Kidney capillary endothelial cell (primary cell): ENCODE results near the gene SNX19.
A peak's percentile ranks its signal among the peaks of the same experiment; 100 is the strongest.

Experiments used
- DNase-seq: peaks from one replicate; pipeline ENCODE4 v3.0.0-alpha.2; 2018; ENCODE audit warnings: low spot score

SNX19 gene

DNA sequence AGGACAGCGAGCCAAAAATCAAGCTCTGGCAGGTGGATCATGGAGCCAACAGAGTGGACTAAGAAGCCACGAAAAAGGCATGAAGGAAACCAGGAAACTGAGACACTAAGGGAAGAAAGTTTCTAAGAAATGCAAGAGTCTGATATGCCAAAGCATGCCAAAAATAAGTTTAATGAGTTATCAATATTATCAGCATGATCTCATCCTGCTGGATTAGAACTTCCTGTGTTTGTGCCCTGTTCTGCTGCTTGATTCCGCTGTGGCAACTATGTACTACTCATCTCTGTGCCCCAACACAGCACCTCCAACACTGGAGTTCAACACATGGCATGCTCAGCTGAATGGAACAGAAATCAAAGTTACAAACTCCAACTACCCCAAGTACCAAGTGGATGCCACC is 10.8 kb downstream of the SNX19 start:
- DNase-seq, result no peak

DNA sequence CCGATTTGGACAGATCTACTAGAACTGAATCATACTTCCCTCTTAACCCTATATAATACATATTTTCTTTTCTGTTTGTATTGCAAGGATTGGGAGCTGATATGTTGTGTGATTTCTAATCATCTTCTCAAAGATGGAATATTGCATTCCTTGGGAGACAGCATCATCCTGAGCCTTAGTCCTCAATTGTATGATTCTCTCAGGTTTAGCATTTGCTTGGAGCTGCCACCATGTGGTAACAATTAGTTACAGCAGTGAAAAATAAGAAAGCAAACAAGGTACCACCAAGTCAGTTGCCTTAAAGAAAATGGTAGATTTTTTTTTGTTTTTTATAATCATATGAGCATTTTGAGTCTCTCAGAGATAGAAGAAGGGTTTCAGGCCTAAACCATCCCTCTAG is 11.9 kb downstream of the SNX19 start:
- no peak for DNase-seq

DNA sequence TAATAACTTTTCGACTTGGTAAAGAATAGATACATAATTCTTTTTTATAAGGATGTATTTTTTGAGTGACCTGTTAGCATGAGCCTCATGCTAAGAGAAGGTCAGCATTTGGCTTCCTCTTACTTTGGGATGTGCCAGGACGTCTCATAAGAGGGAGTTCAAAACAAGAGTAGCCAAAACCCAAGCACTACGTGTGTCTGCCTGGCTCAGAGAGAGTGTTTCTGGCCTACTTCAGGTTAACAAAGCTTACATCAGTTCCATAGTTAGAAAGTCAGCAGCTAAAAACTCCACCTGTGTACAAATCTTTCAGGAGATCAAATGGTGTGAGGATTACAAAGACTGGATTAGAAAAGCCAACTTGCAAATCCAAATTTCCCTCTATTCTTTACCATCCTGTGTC is 13.9 kb downstream of the SNX19 start:
- DNase-seq, result no peak

DNA sequence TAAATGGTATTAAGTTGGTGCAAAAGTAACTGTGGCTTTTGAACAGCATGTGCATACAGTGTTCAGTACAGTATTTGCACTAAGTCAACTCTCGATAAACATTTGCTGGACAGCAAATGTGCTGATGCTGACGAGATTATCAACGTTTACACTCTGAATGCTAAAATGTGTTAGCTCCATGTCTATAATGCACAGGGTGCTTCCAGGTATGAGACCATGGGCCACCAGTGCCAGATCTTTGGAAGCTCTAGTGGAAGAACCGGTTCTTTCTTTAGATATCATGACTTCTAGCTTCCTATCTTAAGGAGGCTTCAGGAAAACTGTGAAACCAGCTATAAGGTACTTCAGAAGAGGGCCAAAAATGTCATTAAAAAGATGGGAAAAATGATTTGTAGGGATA is 17.2 kb downstream of the SNX19 start:
- no peak for DNase-seq

DNA sequence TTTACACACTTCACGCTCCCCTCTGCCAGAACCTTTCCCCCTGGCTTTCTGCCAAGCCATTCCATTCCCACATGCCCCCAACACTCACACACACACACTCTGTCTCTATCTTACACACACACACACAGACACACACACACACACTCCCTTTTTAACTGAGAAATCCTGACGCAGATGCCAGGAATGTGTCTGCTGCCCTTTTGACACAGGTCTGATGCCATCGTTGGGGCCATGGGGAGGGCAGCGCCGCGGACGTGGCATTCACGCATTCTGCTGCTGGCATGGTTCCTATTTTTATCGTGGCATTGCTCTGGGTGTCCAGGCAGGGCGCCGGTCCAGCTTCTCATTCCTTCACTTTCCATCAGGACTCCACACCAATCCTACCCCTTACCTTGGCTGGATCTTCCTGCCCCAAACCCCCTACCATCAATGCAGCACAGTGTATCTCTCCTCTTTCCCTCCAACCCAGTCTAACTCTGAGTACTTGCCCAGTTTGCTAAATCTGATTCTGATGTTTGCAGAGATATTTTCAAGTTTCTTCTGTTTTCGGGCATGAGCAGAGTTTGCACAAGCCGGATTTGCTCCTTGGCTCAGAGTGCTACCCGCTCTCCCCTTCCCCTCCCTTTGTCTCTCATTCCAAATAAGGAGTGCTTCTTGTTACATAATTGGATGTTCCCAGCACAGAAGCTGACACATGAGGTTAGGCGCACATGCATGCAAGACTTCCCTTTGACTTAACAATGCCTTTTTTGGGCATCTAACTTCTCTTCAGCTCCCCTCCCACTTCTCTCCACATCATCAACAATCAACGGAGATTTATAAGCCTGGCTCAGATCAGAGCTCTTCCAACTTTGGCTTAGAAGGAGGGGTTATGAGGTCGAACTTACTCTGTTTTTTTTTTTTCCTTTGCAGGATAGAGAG is 18.8 kb downstream of the SNX19 start:
- DNase-seq, result no peak

DNA sequence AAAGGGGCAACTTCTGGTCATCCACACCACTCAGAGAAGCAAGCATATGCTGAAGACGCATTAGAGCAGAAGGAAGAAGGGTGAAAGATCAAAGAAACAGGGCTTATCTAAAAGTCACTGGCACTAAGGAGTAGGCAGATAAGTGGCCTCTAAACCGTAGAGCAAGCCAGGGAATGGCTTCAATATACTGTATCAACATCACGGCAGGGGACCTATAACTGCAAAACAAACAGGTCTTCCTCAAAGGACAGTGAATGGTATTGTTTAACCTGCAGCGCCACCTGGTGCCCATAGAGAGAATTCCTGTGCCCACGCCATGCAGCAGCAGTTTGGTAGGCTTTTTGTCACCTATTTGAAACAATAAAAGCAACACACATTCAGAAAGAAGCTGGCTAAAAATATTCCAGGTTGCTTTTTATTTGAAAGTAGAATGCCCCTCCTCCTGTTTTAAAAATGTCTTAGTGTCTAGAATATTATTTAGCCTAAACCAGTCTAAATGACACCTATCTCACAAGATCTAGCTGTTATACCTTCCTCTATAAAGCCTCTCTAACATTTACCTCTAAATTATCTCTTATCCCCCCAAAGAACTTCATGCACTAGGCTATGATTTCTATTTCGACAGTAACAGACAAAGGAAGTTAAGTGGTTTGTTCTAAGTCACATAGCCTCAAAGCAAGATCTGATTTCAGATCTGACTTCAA is 21.8 kb downstream of the SNX19 start:
- DNase-seq, result peak; percentile 63

DNA sequence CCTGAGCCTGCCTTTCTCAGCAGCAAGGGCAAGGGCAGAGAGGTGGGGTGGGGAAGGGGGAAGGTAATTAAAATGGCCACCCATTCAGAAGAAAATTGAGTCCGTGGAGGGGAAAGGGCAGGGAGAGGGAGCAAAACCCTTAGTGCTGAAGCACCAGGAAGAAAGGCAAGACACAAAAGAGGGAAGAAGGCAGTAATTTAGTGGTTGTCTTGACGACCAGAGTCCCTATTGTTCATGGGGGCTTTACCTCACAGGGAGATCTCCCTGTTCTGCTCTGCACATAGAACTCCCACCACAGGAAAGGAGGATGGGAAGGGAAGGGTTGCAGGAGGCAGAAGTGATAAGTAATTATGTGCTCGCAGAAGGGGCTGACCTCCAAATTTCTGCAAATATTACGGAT is 23.4 kb downstream of the SNX19 start:
- no peak for DNase-seq

DNA sequence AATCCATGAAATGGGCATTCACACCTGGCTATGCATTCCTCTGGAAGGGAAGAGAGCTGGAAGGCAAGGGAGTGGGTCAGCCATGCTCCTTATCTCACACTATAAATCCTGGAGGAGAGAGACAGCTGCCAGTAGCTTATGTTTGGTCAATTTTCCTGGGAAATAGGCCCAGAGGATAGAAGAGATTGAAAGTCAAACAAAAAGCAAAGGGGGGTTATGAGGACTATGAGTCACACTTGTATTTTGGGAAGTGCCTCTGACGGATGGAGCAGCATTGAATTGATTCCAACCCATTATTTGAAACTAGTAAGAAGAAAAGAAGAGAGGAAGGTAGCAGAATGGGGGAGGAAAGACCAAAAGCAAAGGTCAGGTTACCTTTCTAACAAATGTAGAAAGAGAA is 25.0 kb downstream of the SNX19 start:
- DNase-seq, result no peak

DNA sequence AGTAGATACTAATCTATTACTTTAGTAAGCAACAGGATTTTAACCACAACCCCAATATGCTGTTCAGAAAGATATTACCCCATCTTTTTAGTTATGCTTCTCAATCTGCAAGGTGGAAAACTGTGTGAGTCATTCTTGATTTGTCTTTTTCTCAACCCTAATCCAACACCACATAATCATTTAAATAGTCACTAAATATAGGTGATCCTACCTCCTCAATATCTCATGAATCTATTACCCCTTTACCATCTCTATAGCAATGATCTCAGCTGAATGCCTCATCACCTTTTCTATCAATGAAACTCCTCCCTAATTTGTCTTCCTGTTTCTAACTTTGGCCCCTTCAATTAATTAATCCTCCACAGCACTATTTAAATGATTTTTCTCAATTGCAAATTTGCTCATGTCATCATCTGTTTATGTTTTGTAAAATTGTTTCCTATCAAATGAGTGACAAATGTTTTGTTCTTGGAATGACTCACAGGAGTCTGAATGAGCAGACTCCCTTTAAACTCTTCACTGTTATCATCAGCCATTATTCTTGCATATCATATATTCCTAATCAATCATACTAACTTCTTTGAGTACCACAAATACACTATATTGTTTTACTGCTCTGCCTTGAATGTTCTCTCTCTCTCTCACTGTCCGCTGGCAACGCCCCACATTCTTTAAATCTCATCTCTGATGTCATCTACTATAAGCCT is 26.1 kb downstream of the SNX19 start:
- no peak for DNase-seq

DNA sequence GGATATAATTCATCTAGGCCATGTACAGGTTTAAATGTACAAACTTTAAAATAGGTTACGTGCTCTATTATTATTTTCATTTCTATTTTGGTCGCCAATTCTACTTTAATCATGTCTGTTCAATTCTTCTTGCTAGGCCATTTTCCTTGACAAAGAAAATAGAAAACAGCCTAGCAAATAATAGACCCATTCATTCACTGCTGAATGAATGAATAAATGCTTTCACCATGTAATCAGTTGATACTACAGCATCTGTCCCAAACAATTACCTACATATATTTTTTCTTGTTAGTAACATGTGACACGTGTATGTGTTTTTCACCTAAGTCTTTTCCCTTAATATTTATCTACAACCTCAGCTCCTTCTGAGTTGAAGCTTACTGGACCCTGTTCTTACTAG is 27.5 kb downstream of the SNX19 start:
- DNase-seq, result no peak

DNA sequence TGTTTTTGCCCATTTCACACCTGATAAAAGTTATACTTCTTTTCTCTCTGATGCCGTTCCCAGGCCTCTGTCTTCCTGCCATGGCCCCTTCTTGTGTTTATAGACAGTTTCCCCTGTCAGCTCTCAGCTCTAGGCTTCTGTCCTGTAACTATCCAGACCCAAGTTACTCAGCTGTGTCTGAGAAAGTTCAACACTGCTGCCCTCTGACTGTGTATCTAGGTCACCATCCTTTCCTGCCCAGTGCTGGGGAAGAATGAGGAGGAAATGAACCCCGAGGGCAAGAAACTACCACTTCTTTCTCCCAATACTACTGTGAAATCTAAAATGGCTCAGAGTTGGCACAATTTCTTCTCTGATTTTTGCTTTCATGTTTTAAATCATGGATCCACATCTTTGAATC is 29.6 kb downstream of the SNX19 start:
- DNase-seq, result peak; percentile 52

DNA sequence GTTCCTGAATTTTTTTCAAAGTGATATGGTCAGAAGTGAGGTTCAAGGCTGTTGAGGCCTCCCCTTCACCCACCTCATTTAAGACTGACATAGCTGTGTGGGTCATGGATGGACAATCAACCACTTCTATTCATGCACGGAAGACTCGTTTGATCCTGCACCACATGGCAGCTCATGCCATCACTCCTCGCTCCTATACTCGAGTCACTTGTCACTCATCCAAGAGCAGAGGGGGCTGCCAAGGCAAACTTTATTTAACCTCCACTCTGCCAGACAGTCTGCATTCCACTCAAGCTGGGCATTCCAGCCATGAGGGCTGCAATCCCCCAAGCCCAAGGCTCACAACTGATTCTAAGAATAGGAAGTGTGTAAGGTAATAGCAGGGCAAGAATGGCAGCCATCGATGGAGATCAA is 34.1 kb downstream of the SNX19 start:
- no peak for DNase-seq

DNA sequence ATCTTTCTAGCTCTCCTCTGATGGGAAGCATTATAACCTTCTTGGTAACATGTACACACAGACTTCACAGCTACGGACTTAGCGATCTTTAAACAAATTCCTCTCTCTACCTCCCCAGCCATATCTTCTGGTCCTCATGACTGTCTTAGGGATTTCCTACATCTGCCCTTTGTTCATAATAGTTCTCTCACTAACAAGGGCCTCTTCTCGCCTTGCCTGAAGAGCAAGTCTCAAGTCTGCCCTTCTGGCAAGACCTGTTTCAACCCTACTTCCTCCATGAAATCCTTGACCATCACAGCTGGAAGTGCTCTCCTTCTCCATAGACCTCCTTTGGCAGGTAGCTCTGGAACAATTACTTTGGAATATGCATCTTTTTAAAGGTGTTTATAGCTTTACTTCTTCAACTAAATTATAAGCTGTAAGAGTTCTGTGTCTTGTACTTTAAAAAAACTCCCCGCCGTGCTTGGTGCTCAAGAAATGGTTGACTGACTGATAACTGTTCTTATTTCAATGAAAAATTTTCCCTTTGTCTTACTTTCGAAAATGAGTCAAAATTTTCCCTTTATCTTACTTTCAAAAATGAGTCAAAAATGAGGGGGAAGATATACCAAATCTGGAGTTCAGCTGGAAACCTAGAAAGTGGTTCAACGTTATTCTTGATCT is 34.7 kb downstream of the SNX19 start:
- DNase-seq, result no peak

DNA sequence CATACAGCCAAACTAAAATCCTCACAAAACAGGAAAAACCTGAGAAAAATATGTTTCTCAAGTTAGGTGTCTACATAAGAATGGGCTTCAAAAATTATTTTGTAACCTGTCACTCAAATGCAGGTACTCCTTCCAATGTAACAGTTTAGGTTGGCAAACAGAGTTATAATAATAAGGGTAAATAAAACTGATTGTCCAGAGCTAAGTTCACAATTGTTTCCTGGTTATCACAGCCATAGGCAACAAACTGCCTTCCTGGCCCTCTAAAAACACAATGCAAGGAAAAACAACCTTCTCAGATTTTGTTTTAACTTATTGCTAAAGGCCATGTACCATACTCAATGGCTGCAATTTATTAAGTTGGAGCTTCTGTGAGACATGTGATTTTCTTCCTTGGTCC is 36.4 kb downstream of the SNX19 start:
- no peak for DNase-seq

DNA sequence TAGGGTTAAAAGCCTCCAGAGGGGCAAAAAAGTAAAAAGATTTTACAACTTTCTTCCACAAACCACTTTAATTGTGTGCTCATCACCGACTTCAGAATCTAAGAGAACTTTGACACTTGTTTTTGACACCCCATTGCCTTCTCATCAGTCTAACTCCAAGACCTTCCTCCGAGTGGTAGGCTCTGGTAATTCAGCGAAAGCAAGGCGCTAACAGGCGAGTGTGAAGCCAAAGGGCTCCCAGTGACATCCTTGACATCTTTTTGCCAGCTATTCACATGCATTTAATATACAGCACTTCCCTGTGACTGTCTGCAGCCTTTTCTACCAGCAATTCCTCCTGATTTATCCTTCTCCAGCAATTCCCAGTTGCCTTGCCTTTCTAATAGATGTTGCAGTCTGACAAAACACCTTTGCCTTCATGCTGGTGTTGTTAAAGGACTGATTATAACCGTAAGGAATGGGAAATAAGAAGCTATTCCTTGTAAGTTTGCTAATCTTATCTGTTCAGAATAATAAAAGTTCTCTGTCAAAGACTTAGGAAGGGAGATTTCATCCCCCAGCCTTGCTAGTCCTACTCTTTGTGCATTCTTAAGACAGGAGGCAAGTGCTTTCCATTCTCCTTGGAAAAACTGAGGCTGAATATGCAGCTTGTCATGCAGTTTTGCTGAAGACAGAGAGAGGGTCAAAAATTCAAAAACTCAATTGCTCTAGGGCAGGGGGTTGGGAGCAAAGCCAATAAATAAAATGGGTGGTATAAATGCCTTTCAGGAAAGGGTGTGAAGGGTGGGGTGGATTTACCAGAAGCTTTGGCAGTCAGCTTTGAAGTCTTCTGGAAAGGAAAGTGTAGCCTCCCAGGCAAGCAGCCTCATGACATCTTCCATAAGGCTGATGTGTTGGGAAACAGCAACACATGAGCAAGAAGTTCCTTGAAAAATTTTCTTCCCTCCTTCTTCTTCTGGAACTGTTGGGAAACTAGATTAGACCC is 39.1 kb downstream of the SNX19 start:
- DNase-seq, result no peak

DNA sequence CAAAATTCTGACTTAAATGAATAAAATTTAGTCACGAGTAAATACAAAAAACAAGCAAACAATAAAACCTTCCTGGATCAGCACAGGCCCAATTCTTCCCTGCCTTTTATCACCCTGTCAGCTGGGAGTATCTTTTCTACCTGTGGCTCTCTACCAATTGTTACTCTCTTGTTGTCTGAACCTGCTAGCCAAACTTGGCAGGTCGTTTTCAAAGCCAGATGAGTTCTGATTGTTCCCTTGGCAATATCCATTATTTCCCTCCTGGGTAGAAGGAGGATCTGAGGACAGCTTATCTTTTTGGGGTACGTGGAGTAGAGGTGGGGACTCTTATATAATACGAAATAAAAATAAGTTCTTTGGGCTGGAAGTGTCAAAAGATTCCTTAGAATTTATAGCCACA is 40.2 kb downstream of the SNX19 start:
- no peak for DNase-seq

DNA sequence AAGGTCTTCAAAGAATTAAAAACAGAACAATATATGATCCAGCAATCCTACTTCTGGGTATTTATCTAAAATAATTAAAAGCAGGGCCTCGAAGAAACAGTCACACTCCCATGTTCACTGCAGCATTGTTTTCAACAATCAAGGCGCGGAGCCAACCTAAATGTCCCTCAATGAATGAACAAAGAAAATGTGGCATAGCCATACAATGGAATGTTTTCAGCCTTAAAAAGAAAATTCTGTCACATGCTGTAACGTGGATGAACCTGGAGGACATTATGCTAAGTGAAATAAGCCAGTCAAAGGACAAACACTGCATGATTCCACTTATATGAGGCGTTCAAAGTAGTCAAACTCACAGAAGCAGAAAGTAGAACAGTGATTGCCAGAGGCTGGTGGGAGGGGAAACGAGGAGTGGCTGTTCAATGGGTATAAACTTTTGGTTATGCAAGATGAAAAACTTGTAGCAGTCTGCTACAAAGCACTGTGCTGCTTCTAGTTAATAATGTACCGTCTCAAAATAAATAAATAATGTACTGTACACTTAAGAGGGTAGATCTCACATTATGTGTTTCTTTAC is 41.2 kb downstream of the SNX19 start:
- DNase-seq, result no peak

DNA sequence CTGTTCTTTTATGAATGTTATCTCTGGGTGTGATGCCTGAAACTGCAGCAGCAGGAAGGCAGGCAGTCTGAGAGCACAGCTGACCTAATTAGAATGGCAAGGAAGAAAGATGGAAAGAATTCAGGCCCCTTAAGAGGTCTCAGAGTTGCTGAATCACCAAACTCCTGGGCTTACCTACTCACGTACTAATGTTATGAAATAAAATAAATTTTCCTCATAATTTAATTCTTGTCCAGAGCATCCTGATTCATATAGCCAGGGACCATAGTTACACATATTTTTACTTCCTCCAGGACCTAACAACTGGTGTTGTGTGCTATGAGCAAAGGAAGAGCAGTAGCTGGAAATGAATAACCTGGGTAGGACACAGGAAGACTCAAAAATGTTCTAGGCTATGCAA is 41.9 kb downstream of the SNX19 start:
- DNase-seq, result no peak

DNA sequence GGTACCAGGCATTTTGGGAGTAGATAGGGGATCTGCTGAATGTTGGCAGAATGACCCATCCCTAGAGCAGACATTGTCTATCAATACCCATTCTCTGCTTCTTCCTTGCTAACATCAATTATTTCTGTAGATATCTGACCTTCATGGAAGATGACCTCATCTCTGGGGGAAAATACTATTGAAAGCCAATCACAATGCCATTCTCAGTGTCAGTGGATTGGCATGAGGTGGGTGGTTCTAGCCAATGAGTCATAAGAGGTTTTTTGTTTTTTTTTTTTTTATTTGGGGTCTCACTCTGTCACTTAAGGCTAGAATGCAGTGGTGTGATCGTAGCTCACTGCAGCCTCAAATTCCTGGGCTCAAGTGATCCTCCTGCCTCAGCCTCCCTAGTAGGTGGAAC is 42.5 kb downstream of the SNX19 start:
- peak; percentile 60 for DNase-seq

DNA sequence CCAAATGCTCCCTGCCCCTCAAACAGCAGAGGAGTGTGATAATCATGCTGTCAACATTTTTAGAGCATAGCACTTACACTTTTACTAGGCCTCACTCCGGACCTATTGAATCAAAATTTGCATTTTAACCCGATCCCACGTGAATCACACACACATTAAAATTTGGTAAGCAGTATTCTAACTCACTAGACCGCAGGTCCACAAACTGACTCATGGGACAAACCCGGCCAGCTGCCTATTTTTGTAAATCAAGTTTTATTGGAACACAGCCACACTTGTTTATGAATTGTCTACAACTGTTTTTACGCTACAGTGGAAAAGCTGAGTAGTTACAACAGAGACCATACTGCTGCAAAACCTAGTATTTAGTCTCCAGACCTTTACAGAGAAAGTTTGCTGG is 43.3 kb downstream of the SNX19 start:
- DNase-seq, result no peak

DNA sequence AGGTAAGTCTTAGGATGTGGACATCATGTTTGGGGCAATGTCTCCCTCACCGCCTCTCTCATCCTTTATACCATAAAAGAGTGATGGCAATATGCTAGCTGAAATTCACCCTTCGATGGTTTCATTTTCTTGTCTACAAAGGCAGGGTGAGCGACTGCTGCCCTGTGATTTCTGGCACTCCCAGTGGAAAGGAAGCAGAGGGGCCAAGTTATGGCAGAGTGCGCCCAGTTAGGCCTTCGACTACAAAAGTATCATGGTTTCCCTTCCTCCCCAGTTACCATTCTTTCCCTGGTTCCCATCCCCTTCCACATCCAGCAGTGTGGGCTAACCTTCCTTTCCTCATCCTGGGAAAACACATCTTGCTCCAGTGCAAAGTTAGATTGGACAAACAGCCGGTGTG is 43.8 kb downstream of the SNX19 start:
- no peak for DNase-seq
